ENCODE measurements around the gene AACS.
A peak's percentile ranks its signal among the peaks of the same experiment; 100 is the strongest.

AACS gene

DNA sequence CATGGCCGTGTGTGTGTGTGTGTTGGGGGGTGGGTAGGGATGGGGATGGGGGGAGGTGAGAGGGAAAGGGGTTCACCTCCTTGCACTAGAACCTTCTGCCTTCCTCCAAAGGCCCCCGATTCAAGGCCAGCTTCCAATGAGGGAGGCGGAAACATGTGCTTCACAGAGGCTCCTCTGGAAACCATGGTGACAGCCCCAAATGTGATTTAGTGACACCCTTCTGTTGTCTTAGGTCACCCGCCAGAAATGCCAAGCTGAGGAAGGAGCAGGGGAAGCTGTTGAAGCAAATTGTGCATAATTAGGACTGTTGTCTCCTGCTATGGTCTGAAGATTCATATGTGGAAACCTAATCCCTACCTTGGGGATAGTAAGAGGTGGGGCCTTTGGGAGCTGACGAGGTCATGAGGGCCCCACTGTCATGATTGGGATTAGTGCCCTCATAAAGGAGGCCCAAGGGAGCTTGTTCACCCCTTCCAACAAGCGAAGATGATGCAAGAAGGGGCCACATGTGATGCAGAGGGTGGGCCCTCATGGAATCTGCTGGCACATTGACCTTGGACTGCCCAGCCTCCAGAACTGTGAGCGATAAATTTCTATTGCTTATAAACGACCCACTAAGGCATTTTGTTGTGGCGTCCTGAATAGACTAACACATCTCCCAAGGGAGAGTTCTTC, 95.2 kb downstream of the AACS start:
- DNase-seq, result no peak

DNA sequence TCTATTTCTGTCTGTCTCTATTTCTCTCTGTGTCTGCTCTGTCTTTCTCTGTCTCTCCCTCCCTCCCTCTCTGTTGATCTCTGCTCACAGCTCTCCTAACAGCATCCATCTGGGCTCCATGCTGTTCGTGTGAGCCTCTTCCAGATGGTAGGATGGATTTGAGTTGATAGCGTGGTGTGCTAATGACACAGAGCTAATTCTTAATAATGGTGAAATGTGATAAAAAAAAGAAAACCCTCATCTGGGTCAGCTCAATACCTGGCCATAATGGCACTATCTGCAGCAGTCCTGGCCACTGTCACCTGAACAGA, 96.4 kb downstream of the AACS start:
- no peak for DNase-seq

DNA sequence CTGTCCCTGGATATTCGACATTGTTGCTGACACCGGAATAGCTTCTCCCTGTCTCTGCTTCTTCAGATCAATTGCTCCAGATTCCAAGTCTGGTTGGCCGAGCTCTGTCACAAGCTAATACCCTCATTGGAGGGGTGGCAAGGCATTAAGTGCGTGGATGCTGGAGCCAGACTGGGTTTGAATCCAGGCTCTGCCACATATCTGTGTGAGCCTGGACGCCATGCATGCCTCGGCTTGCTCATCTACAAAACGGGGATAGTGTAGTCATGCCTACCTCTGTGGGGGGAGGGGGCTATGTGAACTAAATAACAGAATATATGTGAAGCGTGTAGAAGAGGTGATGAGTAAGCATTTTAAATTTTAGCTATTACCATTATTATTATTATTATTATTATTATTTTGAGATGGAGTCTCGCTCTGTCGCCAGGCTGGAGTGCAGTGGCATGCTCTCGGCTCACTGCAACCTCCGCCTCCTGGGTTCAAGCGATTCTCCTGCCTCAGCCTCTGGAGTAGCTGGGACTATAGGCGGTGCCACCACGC, 97.3 kb downstream of the AACS start:
- no peak for DNase-seq

- no peak for DNase-seq
These were observed 97.9 kb downstream of the AACS start for GRCh38 chr12:125163148-125163547.

GRCh38 chr12:125164541-125164940, 99.3 kb downstream of the AACS start:
- no peak for DNase-seq

DNA sequence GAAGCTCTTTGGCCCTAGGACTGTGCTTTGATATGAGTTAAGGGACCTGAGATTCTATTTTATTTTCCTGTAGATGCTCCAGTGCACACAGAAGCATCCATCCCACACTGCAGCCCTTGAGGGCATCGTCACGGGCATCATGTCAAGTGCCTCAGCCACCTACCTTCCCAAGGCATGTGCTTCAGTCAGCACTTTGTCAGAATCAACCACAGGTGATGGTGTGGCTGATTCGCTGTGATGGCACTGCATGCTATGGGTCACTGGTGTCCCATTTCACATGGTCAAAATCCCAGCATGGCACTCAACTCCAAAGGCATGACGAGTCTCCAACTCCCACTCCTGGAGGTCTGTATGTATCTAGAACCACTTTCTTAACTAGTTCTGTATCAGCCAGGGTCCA, 100.8 kb downstream of the AACS start:
- no peak for DNase-seq

- no peak for DNase-seq
These were observed 102.4 kb downstream of the AACS start for GRCh38 chr12:125167658-125168057.

GRCh38 chr12:125169451-125169850, 104.2 kb downstream of the AACS start:
- DNase-seq, result no peak

- no peak for DNase-seq
These were observed 104.6 kb downstream of the AACS start for GRCh38 chr12:125169870-125170269.

DNA sequence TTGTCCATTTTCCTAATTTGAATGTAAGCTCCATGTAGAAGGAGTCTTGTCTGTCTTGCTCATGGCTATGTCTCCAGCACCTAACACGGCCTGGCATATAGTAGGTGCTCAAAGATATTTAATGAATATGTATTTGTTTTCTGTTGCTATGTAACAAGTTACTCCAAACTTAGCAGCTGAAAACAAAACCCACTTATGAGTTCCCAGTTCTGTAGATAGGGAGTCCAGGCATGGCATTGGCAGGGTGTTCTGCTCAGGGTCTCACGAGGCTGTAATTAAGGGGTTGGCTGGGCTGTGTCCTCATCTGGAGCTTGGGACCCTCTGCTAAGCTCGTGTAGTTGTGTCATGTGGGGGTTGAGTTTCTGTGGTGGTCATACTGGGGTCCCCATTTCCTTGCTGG, 106.0 kb downstream of the AACS start:
- no peak for DNase-seq

DNA sequence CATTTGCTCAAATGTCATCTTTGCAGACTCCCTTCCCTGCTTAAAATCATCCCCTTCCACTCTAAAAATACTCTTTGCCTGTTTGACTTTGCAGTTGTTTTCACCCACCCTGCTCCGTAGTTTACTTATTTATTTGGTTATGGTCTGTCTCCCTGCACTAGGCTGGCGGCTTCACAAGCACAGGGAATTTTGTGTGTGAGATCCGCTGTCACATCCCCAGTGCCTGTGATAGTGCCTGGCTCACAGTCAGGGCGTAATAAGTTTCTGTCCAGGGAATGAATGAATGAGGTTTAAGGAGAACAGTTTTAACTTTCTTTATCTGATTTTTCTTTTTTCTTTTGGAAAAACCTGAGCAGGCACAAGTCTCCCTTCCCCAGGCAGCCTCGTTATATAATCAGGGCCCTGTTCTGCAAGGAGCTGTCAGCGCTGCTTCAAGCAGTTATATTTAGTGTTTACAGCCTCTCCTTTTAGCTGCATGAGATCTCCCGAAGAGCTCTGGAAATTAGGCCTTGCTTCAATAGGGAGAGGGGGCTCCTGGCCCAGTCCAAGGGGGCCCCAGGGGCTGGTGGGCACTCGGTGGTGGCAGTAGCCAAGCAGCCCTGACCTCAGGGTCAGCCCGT, 107.1 kb downstream of the AACS start:
- no peak for DNase-seq

DNA sequence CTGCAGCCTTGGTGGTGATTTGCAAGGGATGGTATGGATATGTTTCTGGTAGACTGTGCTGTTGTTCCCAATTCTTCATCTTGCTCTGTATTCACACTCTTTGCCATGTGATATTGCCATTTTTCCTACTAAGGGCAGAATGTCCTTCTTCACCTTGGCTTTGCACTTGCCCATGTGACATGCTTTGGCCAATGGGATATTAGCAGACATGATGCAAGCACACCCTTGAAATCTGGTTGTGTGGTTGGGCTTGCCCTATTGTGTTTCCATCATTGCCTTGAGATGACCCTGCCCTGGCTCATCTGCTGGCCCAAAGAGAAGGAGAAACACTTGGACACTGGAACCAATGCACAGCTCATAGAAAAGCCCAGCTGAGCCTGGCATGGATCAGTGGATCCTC, 110.3 kb downstream of the AACS start:
- DNase-seq, result no peak

DNA sequence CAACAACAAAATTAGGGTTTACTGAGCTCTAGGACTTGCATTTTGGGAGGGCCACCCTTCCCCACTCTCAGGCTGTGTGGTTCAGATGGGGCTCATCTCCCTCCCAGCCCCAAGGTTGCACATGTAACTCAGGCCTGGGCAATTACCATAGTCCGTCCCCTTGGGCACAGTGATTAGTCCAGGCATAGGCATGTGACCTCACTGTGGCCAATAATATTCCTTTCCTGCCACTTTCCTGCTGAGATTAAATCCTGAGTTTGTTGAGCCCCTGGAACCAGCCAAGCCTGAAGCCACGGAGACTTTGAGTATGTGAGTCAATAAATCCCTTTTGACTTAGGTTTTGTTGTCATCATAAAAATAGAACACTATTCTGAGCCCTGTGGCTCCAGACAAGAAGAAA, 113.0 kb downstream of the AACS start:
- DNase-seq, result no peak

GRCh38 chr12:125180144-125180543, 114.9 kb downstream of the AACS start:
- DNase-seq, result no peak

GRCh38 chr12:125181107-125181506, 115.9 kb downstream of the AACS start:
- no peak for DNase-seq

GRCh38 chr12:125183187-125184067, 118.2 kb downstream of the AACS start:
- DNase-seq, result peak; percentile 69 to 73

DNA sequence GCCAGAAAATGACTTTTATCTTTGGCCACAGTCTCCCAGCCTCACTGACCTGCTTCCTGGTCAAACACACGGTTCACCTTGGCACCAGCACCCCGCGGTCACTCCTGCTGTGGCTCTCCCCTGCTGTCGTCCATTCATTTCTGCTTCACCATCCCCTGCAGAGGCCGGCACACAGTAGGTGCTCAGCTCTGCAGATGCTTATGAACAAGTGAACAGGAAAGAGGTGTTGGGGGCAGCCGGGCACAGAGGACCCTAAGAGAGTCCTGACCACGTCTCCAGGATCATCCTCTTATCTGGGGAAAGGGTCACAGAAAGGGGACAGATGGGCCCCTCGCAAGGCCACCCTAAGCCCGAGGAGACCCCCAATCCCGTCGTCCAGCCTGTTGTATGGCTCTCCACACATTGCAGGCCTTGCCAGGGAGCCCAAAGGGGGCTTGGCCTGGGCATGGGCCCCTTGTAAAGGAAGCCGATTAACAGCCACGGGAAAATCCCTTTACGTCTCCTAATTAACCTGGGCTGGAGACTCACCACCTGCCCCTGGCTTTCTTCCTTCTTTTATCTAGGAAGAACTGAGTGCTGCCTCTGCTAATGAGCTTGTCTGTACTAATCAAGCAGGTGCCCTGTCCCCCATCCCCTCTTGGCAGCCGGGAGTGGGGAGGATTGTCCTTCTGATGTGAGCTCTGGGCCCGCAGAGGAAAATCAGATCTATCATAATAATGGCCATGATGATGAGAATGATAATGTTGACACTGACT, 119.2 kb downstream of the AACS start:
- DNase-seq, result no peak

GRCh38 chr12:125185311-125185739, 120.1 kb downstream of the AACS start:
- no peak for DNase-seq

- DNase-seq, result peak in 1 of 2 experiments; percentile 9
These were observed 120.7 kb downstream of the AACS start, which contains the start of gene TMEM132B for GRCh38 chr12:125185740-125186470. TSS of gene TMEM132B (plus strand) at chr12:125186386.

DNA sequence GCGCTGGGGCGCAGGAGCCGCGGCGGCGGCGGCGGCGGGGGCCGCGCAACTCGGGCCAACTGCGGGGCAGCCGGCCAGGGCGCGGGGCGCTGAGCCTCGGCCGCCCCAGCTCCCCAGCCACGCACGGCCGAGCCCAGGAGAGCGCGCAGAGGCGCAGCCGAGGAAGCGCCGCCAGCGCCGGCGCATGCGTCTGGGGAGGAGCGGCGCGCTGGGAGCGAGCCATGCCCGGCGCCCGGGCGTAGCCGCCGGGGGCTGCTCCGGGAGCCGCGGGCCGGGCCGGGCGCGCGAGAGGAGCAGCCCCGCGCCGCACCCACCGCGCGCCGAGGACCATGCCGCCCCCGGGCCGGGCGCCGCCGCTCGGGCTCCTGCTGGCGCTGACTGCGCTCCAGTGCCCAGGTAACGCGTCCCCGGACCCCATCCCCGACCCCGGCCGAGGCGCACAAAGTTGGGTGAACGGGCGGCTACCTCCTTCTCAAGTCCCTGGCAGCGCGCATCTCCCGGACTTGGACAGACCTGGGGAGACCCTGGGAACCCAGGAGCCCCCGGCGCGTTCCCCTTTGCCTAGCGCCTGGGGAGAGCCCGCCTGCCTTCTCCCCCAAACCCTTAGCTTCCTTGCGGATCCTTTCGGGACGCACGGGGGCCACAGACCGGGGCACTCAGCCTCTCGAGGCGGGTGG, 121.4 kb downstream of the AACS start:
- DNase-seq, result no peak

DNA sequence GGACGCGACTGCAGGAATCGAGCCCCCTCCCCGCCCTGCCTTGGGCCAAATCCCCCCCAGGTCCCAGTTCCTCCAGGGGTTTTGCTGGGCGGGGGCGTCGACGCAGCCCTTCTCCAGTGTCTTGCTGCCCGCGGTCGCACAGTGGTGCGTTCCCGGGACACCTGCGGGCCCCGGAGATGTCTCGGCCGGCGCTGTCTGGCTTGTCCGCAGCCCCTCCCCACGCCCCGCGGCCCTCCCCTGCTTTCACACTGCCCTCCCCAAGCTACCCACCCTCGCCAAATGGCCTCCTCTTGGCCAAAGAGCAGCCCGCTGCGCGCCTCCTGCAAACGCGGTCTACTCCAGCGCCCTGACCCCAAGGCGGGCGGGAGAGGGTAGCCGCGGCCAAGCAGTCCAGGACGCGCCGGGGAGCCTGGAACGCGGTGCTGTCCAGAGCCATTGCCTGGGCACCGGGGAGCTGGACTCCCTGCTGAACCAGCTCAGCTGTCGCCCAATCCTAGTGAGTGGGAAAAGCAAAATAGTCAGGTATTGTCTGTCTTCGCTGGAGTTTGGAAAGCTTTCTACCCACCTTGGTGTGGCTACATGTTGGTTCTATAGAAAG, 122.0 kb downstream of the AACS start:
- no peak for DNase-seq

All from activated CD4-positive, alpha-beta T cell treated with anti-CD3 and anti-CD28 coated beads, Interleukin-2, amount 50 U/mL, for 4 hours (primary cell).